GM23248 (cell line): Measurements from ENCODE around the gene MED25. TPM values are rescaled to one million over a fixed set of nuclear protein-coding genes. Genes with fewer than 3 reads are reported as not detected.

ENCODE experiments used
- DNase-seq: peaks from one replicate; pipeline ENCODE4 v3.0.0-alpha.2; 2015
- H2AFZ ChIP-seq: fragments of 200-600 bp; sonication (generic); 2 replicates; pipeline ENCODE4 v1.6.1; 2016; ENCODE audit warnings: antibody characterized with exemption
- H3F3A ChIP-seq: fragments of 200-600 bp; sonication (generic); 2 replicates; pipeline ENCODE4 v1.6.1; 2016; ENCODE audit warnings: mild to moderate bottlenecking, antibody characterized with exemption, mixed run types; ENCODE audit not compliant: insufficient read depth
- H3K27ac ChIP-seq: fragments of 200-600 bp; sonication (generic); 2 replicates; pipeline ENCODE4 v1.5.1; 2016; ENCODE audit warnings: mild to moderate bottlenecking
- H3K27me3 ChIP-seq: fragments of 200-600 bp; sonication (generic); replicated peaks from 2 replicates; pipeline ENCODE4 v1.6.1; 2016; ENCODE audit warnings: mild to moderate bottlenecking; ENCODE audit not compliant: insufficient read depth
- H3K36me3 ChIP-seq: fragments of 200-600 bp; sonication (generic); 2 replicates; pipeline ENCODE4 v1.6.1; 2016; ENCODE audit warnings: low read depth, mild to moderate bottlenecking
- H3K4me1 ChIP-seq: fragments of 200-600 bp; sonication (generic); 2 replicates; pipeline ENCODE4 v1.6.1; 2016; ENCODE audit warnings: mild to moderate bottlenecking; ENCODE audit not compliant: insufficient read depth
- H3K4me2 ChIP-seq: fragments of 200-600 bp; sonication (generic); one replicate; pipeline ENCODE4 v1.6.1; 2016; ENCODE audit warnings: mild to moderate bottlenecking; ENCODE audit not compliant: unreplicated experiment
- H3K4me3 ChIP-seq: fragments of 200-600 bp; sonication (generic); 2 replicates; pipeline ENCODE4 v1.5.1; 2016; ENCODE audit warnings: mild to moderate bottlenecking
- H3K79me2 ChIP-seq: fragments of 200-600 bp; sonication (generic); 2 replicates; pipeline ENCODE4 v1.6.1; 2016; ENCODE audit warnings: mild to moderate bottlenecking; ENCODE audit not compliant: insufficient read depth
- H3K9ac ChIP-seq: fragments of 200-600 bp; sonication (generic); 2 replicates; pipeline ENCODE4 v1.6.1; 2016; ENCODE audit warnings: mild to moderate bottlenecking
- H3K9me2 ChIP-seq: fragments of 200-600 bp; sonication (generic); 2 replicates; pipeline ENCODE4 v1.6.1; 2016; ENCODE audit warnings: mixed run types, mild to moderate bottlenecking, moderate library complexity; ENCODE audit not compliant: insufficient read depth
- H3K9me3 ChIP-seq: fragments of 200-600 bp; sonication (generic); one replicate; pipeline ENCODE4 v1.6.1; 2017; ENCODE audit warnings: low read depth
- H4K20me1 ChIP-seq: fragments of 200-600 bp; sonication (generic); 2 replicates; pipeline ENCODE4 v1.6.0; 2016; ENCODE audit not compliant: insufficient read depth
- EZH2 ChIP-seq: fragments of 200-600 bp; sonication (generic); IDR thresholded peaks from 2 replicates; pipeline ENCODE4 v1.6.1; 2018; ENCODE audit warnings: antibody characterized with exemption, mild to moderate bottlenecking; ENCODE audit not compliant: insufficient read depth, poor library complexity, severe bottlenecking
- EZH2phosphoT487 ChIP-seq: fragments of 200-600 bp; sonication (generic); IDR thresholded peaks from 2 replicates; pipeline ENCODE4 v1.6.1; 2018; ENCODE audit warnings: antibody characterized with exemption, moderate library complexity, mild to moderate bottlenecking, low read depth; ENCODE audit not compliant: insufficient read depth
- WGBS, 2 experiments: methylation state at CpG; one replicate each; pipeline ENCODE4 v1.1.6; 2015 to 2017; ENCODE audit warnings: low lambda C conversion rate in 2 of 2, low coverage in 1 of 2; ENCODE audit errors: missing lambda C conversion rate in 2 of 2; 5-methylcytosine and 5-hydroxymethylcytosine counted together
- in situ Hi-C: fragments of 300-500 bp; cut with MboI; formaldehyde crosslinking; loops from 2 replicates; pipeline ENCODE4 v1.15.0; 2020
- polyA plus RNA-seq: library from polyadenylated mRNA; unstranded; fragments of >200 nt; fragmentation: Nextera tagmentation; extraction: Ambion mirVana; gene quantifications from 2 replicates; pipeline ENCODE4 v1.2.1, GENCODE V29; 2016
- total RNA-seq: library from RNA; depleted of rRNA; stranded (reverse); fragments of >200 nt; shearing (Covaris generic); gene quantifications from 2 replicates; pipeline ENCODE4 v1.2.3, GENCODE V29; 2014

MED25 gene
- total and polyA plus RNA-seq, 2 experiments from 2014 or later, result 21.8 to 21.9 TPM

- H3F3A ChIP-seq, result peaks cover 19% of the 10 kb centered on the region; the same call in 1 of the 2 replicates
- no peak for DNase-seq
- H3K4me2 ChIP-seq, result no peak overlapping the region
- H3K9me3 ChIP-seq, result no peaks in the 10 kb centered on the region
- H3K4me1 ChIP-seq, result peaks cover 6% of the 10 kb centered on the region
- H3K4me3 ChIP-seq, result no peak overlapping the region
- H2AFZ ChIP-seq, result no peak overlapping the region
- H3K79me2 ChIP-seq, result peaks cover 26% of the 10 kb centered on the region
- no peak overlapping the region for H3K27ac ChIP-seq
- H3K9ac ChIP-seq, result no peak overlapping the region
- in situ Hi-C loops, result no loop called here
- TF ChIP-seq EZH2 (no peak), EZH2phosphoT487 (no peak)
- no peaks in the 10 kb centered on the region; the same call in 1 of the 2 replicates for H4K20me1 ChIP-seq
- no peaks in the 10 kb centered on the region for H3K27me3 ChIP-seq
- no peaks in the 10 kb centered on the region for H3K36me3 ChIP-seq
- H3K9me2 ChIP-seq, result no peaks in the 10 kb centered on the region
- WGBS, 2 experiments, result 88 to 90% methylated on average over 5 of the region's 5 CpGs
These were observed 39.7 kb downstream of the MED25 start for GRCh38 chr19:49857838-49858087.

- Histone ChIP-seq H4K20me1 (no peaks in the 10 kb centered on the region), H3K9ac (no peak overlapping the region), H3K4me1 (peaks cover 6% of the 10 kb centered on the region), H3K9me2 (no peaks in the 10 kb centered on the region), H3K79me2 (peaks cover 20% of the 10 kb centered on the region), H3K9me3 (no peaks in the 10 kb centered on the region), H3K36me3 (no peaks in the 10 kb centered on the region), H2AFZ (no peak overlapping the region), H3K4me2 (no peak overlapping the region), H3F3A (peaks cover 19% of the 10 kb centered on the region; the same call in 1 of the 2 replicates), H3K27ac (peak overlapping the region; percentile 57), H3K4me3 (no peak overlapping the region), H3K27me3 (no peaks in the 10 kb centered on the region)
- WGBS, 2 experiments, result 79 to 83% methylated on average over 34 to 36 of the region's 37 CpGs
- in situ Hi-C loops, result no loop called here
- DNase-seq, result peak; percentile 27
- TF ChIP-seq EZH2, result no peak
- no peak for TF ChIP-seq EZH2phosphoT487
These were observed 40.2 kb downstream of the MED25 start for GRCh38 chr19:49858088-49858985.

GRCh38 chr19:49859682-49860335, 41.7 kb downstream of the MED25 start:
- no peak for DNase-seq
- no peak overlapping the region for H3K4me3 ChIP-seq
- H3K79me2 ChIP-seq, result peaks cover 21% of the 10 kb centered on the region
- no peak overlapping the region for H2AFZ ChIP-seq
- TF ChIP-seq EZH2phosphoT487, result no peak
- no peak for TF ChIP-seq EZH2
- H3K27ac ChIP-seq, result peak overlapping the region; percentile 57
- peaks cover 24% of the 10 kb centered on the region; the same call in 1 of the 2 replicates for H3F3A ChIP-seq
- H3K9me3 ChIP-seq, result no peaks in the 10 kb centered on the region
- no peaks in the 10 kb centered on the region for H3K27me3 ChIP-seq
- no peaks in the 10 kb centered on the region for H3K9me2 ChIP-seq
- peaks cover 9% of the 10 kb centered on the region; the same call in 1 of the 2 replicates for H3K36me3 ChIP-seq
- 84 to 86% methylated on average over 20 to 21 of the region's 22 CpGs for WGBS, 2 experiments
- H3K4me1 ChIP-seq, result peaks cover 6% of the 10 kb centered on the region
- H3K4me2 ChIP-seq, result peak overlapping the region; percentile 5
- H3K9ac ChIP-seq, result no peak overlapping the region
- in situ Hi-C loops, result no loop called here
- H4K20me1 ChIP-seq, result no peaks in the 10 kb centered on the region

- DNase-seq, result no peak
- no peaks in the 10 kb centered on the region for H4K20me1 ChIP-seq
- H3K4me1 ChIP-seq, result peaks cover 7% of the 10 kb centered on the region
- H3K27ac ChIP-seq, result no peak overlapping the region
- 69% methylated on average over 15 to 17 of the region's 17 CpGs for WGBS, 2 experiments
- H3K79me2 ChIP-seq, result peaks cover 23% of the 10 kb centered on the region
- no peaks in the 10 kb centered on the region for H3K27me3 ChIP-seq
- in situ Hi-C loops, result no loop called here
- H3K9me3 ChIP-seq, result no peaks in the 10 kb centered on the region
- no peak overlapping the region for H3K4me2 ChIP-seq
- no peak overlapping the region for H2AFZ ChIP-seq
- no peak overlapping the region for H3K4me3 ChIP-seq
- no peak for TF ChIP-seq EZH2phosphoT487
- no peak for TF ChIP-seq EZH2
- H3K9ac ChIP-seq, result no peak overlapping the region
- H3F3A ChIP-seq, result peaks cover 22% of the 10 kb centered on the region; the same call in 1 of the 2 replicates
- peaks cover 9% of the 10 kb centered on the region; the same call in 1 of the 2 replicates for H3K36me3 ChIP-seq
- no peaks in the 10 kb centered on the region for H3K9me2 ChIP-seq
These were observed 42.4 kb downstream of the MED25 start for GRCh38 chr19:49860336-49861102.
